Activated CD8-positive, alpha-beta memory T cell treated with anti-CD3 and anti-CD28 coated beads for 4 hours (primary cell): ENCODE results near the gene CGNL1.

Experiments used
- DNase-seq, 2 donors: peaks; one replicate each; pipeline ENCODE4 v3.0.0-alpha.2; 2020; ENCODE audit warnings: low read depth in 2 of 2

The CGNL1 gene

DNA sequence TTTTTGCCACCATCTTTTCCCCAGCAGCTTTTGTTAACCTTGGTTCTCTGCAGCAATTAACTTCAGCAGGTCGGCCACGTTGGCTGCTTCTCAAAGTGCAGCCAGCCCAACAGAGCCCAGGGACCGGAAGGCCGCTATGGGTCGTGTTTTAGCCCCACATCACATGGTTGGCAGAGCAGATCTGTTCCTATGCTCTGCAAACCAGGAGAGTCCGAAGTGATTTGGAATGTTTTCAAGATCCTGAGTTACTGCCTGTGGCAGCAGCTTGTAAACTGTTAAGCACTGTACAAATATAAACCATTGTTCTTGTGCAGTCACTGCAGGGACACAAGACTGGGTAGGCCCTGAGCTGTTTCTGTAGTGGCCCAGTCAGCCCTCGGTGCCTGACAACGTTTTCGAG, 145.8 kb downstream of the CGNL1 start:
- no peak for DNase-seq

DNA sequence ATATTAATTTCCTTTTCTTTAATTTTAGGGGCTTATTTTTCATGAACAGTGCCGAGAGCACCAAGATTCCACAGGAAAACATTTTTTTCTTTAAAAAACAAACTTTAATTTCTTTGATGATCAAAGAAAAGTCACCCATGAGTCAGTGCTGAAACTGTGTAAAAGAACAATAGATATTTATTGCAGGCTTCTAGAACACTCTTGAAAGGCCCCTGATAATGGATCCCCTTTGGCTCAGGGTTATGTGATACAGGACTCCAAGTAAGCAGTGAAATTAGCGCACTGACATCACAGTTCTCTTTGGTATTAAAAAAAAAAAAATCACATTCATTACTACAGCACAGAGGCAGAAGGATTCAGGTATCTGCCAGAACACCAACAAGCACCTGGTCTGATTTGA, 149.3 kb downstream of the CGNL1 start:
- DNase-seq = no peak

DNA sequence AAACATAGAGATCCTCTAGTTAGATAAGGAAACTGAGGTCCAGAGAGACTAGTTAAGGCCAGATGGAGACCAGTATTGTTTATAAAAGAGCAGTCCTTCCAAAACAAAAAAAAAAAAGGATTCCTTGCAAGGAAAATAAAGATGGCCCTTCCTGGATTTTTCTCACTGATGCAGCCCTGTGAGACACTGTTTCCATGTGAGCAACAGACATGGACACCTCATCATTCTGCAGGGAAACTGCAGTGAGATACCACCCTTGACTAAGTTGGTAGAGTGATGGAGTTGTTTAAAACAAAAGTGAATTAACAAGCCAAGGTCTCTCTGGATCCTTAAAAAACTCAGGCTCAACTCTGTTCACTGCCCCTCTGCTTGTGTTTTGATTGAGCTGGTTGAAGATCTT, 149.8 kb downstream of the CGNL1 start:
- no peak for DNase-seq

DNA sequence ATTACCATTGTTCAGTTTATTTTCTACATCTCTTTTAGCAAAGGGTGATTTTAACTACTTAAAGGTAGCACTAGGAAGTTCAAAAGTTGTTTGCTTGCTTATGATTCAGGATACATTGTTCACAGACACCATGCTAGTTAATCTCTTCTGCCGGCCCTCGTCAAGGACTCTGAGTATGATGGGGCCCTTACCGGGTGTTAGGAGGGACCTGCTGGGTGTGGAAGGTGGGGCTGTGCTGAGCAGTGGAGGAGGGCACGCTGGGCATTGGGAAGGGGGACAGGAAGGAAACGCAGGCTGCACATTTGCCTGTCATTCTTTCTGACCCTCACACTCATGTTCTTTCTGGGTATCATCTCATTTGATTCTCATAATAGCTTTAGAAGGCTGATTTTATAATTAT, 150.3 kb downstream of the CGNL1 start:
- DNase-seq = no peak

DNA sequence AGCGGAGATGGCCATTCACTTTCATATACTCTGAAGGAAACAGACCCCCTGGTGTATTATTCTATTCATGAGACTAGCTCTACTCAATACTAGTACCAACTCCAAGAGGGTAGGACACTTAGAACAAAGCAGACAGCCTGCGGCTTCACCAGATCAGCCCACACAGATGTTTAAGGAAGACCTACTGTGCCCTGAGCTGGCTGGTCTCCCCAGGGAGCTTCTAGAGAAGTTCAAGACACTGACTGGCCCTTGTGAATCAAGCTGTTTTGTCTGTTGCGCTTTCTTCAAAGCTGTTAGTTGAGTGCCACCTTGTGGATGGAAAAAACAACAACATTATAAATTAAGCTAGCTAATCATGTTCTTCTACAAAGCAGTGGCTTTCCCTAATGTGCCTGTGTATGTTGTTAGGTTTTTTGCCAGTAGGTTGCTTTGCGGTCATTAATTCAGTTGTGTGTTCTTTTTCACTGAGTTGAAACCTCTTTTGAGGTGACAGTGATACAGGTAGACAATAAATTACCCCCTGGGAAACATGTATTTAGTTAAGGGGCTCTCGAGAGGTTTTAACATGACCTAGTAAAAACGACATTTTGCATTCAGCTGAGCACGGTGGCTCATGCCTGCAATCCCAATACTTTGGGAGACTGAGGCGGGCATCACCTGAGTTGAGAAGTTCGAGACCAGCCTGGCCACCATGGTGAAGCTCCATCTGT, 151.2 kb downstream of the CGNL1 start:
- DNase-seq = no peak

DNA sequence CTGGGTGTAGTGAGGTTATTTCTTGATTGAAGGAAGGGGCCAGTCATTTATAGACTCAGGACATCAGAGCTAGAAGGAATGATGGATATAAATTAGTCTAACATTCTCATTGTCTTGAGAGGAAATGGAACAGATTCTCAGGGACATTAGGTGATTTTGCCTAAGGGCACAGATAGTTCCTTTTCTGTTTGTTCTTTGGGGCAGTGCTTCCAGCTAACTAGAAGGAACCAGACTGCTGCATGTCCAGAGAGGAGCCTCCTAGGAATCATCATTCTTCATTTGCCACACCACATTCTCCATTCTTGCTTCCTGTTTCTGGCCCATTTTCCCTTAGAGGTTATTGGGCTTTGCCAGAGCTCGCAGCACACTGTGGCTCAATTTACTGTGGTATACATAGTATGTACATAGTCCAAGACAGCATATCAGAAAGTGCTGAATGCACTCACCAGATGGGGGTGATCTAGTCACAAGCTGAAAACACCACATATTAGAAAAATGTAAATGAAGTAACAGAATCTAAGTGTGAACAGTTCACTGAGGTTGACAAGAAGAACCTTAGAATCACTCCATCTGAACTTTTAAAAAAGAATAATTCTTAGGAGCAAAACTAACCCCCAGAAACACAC, 152.7 kb downstream of the CGNL1 start:
- no peak for DNase-seq

DNA sequence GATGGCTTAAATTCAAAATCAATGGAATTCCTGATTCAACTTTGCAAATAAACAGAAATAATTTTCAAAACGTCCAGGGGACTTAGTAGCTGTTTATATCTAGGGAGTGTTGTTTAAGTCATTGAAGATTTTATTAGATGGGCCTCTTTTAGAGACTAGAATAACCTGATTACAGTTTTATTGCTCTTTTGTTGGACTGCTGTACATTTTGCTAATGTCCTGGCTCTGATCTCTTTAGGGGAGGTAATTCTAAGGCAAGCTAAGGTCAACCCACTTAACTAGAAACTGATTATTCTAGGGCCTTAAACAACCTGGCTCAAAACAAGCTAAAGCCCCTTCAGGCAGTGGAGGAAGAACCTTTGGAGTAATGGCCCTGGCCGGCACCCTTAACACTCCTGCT, 153.4 kb downstream of the CGNL1 start:
- no peak for DNase-seq

DNA sequence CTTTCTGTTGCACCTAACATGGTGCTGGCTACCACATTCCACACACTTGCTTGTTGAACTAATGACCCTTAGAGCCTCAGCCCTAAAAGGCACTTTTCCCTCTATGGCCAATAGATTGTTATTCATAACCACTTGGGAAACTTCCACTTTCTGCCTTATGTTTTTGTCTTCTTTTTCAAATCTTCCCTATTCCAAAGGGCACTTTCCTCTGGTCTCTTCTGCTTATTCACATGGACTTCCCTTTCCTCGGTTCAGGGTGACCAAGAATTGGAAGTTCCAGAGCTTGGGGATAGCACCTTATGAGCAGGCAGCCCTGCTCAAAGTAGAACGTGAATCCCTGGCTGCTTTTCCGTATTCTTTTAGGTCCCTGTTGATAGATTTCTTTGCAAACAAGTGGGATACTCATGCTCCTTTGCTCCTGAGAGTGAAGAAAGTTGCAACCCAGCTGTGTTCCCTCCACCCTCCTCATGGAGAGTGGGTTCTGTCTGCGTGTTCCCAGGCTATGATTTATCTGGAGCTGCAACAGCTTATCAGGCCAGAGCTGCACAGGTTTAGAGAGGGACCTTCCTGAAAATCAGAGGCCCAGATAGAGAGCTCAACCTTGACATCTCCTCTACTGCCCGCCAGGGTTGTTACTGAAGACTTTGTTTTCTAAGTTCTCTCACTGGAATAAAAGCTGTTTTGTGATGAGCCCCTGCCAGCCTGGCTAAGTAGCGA, 156.6 kb downstream of the CGNL1 start:
- DNase-seq = no peak

DNA sequence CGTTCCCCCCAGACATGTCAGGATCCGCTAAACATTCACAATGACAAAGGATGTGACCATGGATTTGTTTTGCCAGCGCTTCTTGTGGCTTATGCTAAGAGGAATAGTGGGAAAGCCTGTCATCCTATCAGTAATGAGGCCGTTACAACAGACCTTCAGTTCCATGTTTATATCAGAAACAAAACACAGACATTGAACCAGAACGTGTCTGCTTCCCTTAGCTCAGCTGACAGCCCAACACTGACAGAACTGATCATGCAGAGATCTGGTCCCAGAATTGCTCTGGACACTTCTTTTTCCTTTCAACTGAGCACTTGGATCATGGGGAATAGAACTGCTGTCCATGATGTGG, 157.1 kb downstream of the CGNL1 start:
- DNase-seq = no peak

DNA sequence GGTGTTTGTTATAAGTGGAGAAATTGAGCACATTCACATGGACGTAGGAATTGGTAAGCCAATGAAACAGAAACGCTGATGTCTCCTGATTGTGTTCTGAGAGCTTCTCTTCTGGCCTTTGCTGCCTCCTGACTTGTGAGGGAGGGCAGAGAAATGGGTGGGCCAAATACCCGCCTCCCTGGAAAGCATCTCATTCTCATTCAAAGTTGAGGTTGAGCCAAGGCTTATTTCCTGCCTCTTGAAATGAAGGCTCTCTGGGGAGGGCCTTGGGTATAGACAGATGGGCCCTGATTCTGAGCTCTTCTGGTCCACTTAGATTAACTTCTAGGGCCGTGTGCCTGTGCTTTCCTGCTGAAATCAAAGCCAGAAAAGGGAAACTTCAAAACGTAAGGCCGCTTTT, 158.0 kb downstream of the CGNL1 start:
- no peak for DNase-seq

DNA sequence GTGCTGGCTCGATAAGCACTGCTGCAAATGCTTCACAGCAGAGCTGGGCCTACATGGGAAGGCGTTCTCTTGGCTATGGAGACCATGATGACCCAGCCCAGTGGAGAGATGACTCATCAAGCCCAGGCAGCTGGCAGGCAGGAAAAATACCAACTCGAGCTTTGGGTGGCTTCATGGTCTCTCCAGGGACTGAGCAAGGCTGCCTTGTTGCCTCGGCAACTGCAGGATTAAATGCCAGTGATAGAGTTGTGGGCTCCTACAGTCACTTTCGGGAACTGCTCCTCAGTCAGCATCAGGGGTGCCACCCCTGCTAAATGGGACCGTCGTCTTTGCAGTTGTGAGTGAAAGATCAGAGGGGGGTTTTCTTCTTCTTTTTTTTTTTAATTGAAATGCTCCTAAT, 160.8 kb downstream of the CGNL1 start:
- DNase-seq = no peak

DNA sequence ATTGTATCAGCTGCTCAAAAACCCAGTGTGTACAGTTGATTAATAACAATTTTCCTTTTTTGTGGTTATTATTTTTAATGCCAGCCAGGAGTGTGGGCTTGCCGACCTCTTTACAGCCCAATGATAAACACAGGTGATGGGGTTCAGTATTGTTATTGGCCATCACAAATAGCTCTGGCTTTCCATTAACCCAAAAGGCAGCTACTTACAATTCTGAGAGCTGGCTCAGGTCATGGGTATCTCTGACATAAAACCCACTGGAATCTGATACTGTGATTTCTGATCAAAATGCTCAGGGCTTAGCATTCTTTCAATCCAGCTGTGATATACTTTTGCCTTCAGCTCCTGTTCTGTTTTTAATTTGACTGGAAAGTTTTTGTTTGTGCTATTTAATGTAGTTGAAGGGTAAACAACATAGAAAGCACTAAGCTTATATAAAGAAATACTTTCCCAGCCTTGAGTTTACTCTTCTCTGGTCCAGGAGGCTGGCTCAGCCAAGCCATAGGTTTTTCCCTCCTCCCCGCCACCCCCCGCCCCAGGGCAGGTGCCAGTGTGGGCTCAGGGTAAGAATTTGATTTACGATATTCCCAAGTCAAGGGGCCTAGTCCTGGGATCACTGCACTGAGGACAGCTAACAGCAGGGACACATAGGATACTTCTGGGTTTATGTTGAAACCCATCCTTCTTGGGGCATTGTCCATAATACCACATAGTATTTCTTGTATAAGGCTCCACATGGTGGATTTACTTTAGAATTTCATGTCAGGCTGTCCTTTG, 161.4 kb downstream of the CGNL1 start:
- no peak for DNase-seq

DNA sequence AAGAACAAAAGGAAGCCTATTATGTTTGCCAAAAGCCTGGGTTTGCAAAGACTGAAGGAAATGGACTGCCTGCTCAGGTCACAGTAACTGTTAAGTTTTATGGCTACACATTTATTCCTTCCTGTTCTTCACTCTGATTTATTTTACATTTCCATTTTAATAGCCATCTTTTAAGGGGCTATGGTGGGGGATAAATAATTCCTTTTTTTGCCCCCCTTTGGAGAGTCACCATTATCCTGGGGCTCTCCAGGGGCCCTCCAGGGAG, 161.9 kb downstream of the CGNL1 start:
- no peak for DNase-seq

DNA sequence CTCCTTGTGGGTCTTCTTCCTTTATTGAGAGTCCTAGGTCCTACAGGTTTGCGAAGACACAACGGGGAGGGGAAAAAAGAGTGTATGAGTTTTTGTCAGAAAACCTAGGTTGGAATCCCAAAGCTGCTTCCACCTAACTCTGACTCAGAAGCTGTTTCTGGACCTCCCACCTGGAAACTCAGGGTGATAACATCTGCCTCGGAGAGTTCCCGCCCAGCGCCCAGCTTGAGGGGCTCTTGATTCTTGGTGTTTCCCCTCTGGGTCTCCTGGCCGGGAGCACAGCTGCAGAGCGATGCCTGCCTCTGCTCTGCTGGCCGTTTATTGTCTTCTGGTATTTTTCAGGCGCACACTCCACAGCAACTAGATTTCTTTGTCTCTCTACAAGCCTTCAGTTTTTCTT, 162.5 kb downstream of the CGNL1 start:
- no peak for DNase-seq

DNA sequence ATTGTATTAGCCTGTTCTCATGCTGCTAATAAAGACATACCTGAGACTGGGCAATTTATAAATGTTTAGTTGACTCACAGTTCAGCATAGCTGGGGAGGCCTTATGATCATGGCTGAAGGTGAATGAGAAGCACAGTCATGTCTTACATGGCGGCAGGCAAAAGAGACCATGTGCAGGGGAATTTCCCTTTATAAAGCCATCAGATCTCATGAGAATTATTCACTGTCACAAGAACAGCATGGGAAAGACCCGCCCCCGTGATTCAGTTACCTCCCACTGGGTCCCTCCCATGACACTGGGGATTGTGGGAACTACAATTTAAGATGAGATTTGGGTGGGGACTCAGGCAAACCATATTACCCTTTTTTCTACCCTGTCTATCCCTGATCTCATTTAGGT, 163.9 kb downstream of the CGNL1 start:
- DNase-seq = no peak

DNA sequence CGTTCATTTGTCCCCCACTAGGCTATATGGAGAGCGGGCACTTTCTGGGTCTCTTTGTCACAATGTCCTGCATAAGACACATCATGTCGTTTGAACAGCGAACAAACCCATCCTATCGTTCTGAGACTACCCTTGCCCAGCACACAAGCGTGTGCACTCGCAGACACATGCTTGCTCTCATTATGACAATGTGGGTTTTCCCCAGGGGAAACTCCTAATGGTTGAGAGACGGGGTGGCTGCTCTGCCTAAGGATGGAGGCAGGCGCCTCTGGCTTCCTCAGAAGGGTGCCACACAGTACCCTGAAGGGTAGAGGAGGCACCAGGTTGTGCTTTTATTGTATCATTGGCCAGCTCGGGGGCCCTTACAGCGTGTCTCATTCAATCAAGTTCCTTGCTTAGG, 164.4 kb downstream of the CGNL1 start:
- DNase-seq = no peak

DNA sequence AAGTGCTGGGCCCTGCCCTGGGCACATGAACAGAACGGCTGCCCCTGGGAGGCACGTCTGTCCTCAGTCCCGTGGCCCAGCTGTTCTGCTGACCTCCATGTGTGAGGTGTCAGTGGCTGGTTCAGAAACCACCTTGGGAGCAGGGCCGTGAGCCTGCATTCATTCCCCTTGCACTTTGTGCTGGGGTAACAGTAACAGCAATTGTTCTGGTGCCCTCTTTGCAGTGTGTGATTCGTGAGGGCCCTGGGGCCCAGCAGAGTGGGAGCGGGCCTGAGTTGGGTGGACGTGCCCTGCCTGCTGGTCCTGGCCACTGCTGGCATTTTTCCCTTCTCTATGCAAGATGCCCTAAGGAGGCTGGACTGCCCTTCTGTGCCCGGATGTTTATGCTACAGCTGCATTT, 165.0 kb downstream of the CGNL1 start:
- no peak for DNase-seq

DNA sequence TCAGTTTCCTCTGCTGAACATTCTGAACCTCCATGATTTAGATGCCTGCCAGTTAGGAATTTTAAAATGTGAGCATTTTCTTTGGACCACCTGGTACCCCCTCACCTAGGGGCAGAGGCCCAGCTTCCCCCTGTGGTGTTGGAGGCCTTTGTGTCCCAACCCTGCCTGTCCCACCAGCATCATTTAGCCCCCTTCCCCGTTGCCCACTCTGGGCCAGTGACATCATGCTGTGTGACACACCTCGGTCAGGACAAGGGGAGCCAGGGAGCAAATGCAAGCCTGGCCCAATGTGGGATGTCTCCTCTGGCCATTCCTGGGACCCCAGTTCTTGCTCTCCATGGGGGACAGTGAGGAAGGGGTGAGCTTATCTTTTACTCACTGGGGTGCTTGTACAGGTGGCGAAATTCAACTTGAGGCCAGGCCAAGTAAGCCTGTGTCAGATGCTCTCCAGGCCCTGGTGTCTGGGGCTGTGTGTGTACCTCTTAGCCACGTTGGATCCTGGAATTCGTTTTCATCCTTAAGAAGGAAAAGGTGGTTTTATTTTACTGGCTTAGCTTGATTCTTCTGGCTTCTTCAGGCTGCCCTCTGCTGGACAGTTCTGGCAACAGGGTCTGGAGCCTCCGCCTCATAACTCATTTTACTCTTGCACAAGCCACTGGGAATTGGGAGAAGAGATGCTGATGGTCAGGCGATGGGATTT, 165.7 kb downstream of the CGNL1 start:
- DNase-seq = no peak

DNA sequence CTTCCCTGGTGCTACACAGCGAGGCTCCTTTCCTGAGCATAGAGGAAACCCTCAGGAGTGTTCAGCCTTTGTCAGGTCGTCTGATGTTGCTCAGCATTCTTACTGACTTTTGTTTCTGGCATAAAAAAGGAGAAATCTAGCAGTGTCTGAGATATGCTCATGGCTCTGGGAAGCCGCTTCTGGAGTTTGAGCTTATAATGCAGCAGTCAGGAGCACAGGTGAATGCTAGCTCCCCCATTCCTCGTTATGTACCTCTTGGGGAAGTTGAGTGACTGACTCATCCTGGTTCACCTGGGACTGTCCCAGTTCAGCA, 166.2 kb downstream of the CGNL1 start:
- DNase-seq = no peak

DNA sequence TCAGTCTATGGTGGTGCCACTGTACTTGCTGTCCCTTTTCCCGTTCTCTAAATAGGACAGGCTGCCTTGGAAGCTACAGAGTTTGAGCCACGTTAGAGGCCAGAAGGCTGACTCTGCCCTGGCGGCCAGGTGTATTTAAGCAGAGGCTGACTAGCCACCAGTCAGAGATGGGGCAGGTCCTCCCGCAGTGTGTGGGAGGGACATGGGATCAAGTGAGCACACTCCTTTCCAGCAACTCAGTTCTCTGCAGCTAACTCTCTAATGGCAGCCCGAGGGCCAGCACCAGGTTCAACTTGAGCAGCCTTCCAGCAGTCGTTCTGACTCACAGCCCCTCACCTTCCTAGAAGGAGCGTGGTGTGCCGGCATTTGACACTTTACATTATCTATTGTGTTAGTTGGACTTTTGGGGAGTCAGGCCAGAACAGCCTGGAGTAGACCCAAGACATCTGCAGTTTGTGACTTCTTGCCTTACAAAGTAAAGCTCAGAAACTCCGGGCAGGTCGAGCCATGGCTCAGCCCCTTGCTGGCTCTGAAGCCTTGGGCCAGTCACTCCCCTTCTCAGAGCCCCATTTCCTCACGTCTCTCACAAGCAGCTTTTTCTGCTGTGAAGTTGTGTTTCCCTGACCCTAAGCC, 168.7 kb downstream of the CGNL1 start:
- DNase-seq = no peak

DNA sequence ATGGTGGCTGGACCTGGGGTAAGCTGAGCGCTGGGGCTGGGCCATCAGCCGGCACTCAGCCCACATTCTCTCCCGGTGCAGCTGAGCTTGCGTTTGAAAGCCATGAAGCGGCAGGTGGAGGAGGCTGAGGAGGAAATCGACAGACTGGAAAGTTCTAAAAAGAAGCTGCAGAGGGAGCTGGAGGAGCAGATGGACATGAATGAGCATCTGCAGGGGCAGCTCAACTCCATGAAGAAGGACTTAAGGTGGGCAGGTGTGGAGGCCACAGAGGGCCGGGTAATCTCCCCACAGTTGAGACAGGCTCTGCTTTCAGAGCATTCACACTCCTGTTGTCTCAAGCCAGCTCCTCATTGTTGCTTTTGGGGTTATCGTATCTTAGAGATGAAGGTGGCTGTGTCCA, 169.7 kb downstream of the CGNL1 start:
- no peak for DNase-seq

DNA sequence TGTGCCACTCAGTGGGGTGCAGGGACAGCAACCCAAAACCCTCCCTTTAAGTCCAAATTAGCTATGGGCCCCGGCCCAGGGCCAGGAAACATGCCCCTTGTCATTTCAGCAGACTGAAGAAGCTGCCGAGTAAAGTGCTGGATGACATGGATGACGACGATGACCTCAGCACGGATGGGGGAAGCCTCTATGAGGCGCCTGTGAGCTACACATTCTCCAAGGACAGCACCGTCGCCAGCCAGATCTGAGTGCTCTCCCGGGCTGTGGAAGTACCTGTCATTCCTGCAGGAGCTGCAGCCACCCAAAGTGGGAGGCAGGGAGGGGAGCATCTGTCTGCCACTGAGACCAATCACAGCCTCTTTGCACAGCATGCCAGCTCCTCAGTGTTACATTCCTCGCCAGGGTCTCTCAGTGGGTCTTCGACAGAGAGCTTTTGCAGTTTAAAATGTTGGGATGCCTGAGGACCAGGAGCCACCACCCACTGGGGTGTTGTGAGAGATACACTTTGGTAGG, 171.0 kb downstream of the CGNL1 start:
- DNase-seq = no peak
